H1 (cell line): ENCODE data around the gene MLC1. TPM values are rescaled to one million over a fixed set of nuclear protein-coding genes. Genes with fewer than 3 reads are reported as not detected.

Experiments
- CTCF ChIA-PET: fragments of 300-600 bp; sonication (Branson Sonifier 250); formaldehyde crosslinking; loops from one replicate; lab custom pipeline; 2021; ENCODE audit not compliant: partially characterized antibody; lab: Charles Lee
- POLR2A ChIA-PET: fragments of 300-600 bp; sonication (Branson Sonifier 250); formaldehyde crosslinking; loops from one replicate; lab custom pipeline; 2021; ENCODE audit warnings: inconsistent platforms; ENCODE audit not compliant: partially characterized antibody; lab: Charles Lee
- DNase-seq, 2 experiments: peaks; one replicate each; pipeline versions ENCODE4 v3.0.0 to v3.0.0-alpha.2; 2010 to 2022; ENCODE audit warnings: low spot score in 2 of 2, low read depth in 1 of 2, mixed read lengths in 1 of 2
- FAIRE-seq: peaks from 2 replicates; lab custom pipeline; 2011; peaks lifted over from hg19 to GRCh38; lab: Jason Lieb, UNC
- H2AFZ ChIP-seq: 2 replicates; pipeline ENCODE4 v1.8.1; 2012; ENCODE audit warnings: low read length, inconsistent platforms
- H2AK5ac ChIP-seq: 2 replicates; pipeline ENCODE4 v1.6.1; 2013; ENCODE audit warnings: low read depth, low read length
- H2BK120ac ChIP-seq: replicated peaks from 2 replicates; pipeline ENCODE3; 2013; ENCODE audit warnings: low read depth, low read length, inconsistent platforms
- H2BK12ac ChIP-seq: 2 replicates; pipeline ENCODE4 v1.6.1; 2013; ENCODE audit warnings: low read depth, low read length
- H2BK15ac ChIP-seq: 2 replicates; pipeline ENCODE4 v1.6.1; 2013; ENCODE audit warnings: low read length
- H2BK20ac ChIP-seq: 2 replicates; pipeline ENCODE4 v1.6.1; 2013; ENCODE audit warnings: low read length
- H2BK5ac ChIP-seq: 2 replicates; pipeline ENCODE4 v1.6.1; 2013; ENCODE audit warnings: low read depth, low read length
- H3K14ac ChIP-seq: 2 replicates; pipeline ENCODE4 v1.6.1; 2013; ENCODE audit warnings: inconsistent platforms; ENCODE audit not compliant: insufficient read length
- H3K18ac ChIP-seq: 2 replicates; pipeline ENCODE4 v1.6.1; 2013; ENCODE audit warnings: low read length; ENCODE audit errors: extremely low read depth
- H3K23ac ChIP-seq: 2 replicates; pipeline ENCODE4 v1.6.1; 2013; ENCODE audit warnings: inconsistent platforms; ENCODE audit not compliant: insufficient read length
- H3K23me2 ChIP-seq: 2 replicates; pipeline ENCODE4 v1.6.1; 2013; ENCODE audit warnings: low read depth, low read length
- H3K27ac ChIP-seq: 2 replicates; pipeline ENCODE4 v1.6.1; 2011; ENCODE audit warnings: low read depth, low read length, inconsistent platforms
- H3K27me3 ChIP-seq, 4 experiments: replicated peaks in 1 of 4; 1 replicate in 1 of 4; 2 replicates in 3 of 4; pipeline versions ENCODE4 v1.6.1 to v1.8.1; 2011 to 2013; ENCODE audit warnings: low read length in 3 of 4, mild to moderate bottlenecking in 3 of 4, inconsistent platforms in 2 of 4, mixed read lengths in 2 of 4, moderate library complexity in 1 of 4; ENCODE audit not compliant: control insufficient read depth in 3 of 4, insufficient read depth in 3 of 4; ENCODE audit errors: extremely low read depth in 1 of 4
- H3K36me3 ChIP-seq, 4 experiments: 2 replicates each; pipeline versions ENCODE4 v1.6.1 to v1.8.1; 2011 to 2013; ENCODE audit warnings: mild to moderate bottlenecking in 4 of 4, low read length in 3 of 4, moderate library complexity in 2 of 4, control low read depth in 1 of 4, inconsistent platforms in 1 of 4; ENCODE audit not compliant: insufficient read depth in 4 of 4, control insufficient read depth in 2 of 4
- H3K4ac ChIP-seq: replicated peaks from 2 replicates; pipeline ENCODE3; 2013; ENCODE audit warnings: low read length, low read depth, mixed read lengths, inconsistent platforms; ENCODE audit not compliant: insufficient read length
- H3K4me1 ChIP-seq, 4 experiments: replicated peaks in 1 of 4; 1 replicate in 1 of 4; 2 replicates in 3 of 4; pipeline versions ENCODE4 v1.6.1 to v1.8.1; 2011 to 2013; ENCODE audit warnings: low read length in 3 of 4, inconsistent platforms in 2 of 4, mixed read lengths in 1 of 4; ENCODE audit not compliant: insufficient read depth in 4 of 4, control insufficient read depth in 3 of 4
- H3K4me2 ChIP-seq, 2 experiments: 2 replicates each; pipeline versions ENCODE4 v1.6.1 to v1.8.1; 2011 to 2013; ENCODE audit warnings: low read depth in 2 of 2, low read length in 2 of 2, control low read depth in 1 of 2, inconsistent platforms in 1 of 2, mild to moderate bottlenecking in 1 of 2; ENCODE audit not compliant: insufficient read depth in 1 of 2
- H3K4me3 ChIP-seq, 4 experiments: fragments of 200-600, 300-600 bp in 1 of 4; sonication (generic), shearing (Covaris generic), sonication (Bioruptor Twin) in 1 of 4; 2 replicates each; pipeline versions ENCODE4 v1.5.1 to v1.8.1; 2011 to 2016; ENCODE audit warnings: low read length in 4 of 4, low read depth in 3 of 4, control low read depth in 2 of 4, inconsistent platforms in 2 of 4, mild to moderate bottlenecking in 2 of 4, mixed read lengths in 1 of 4, moderate library complexity in 1 of 4; ENCODE audit not compliant: insufficient read depth in 2 of 4; ENCODE audit errors: extremely low read depth in 1 of 4
- H3K56ac ChIP-seq: replicated peaks from 2 replicates; pipeline ENCODE3; 2013; ENCODE audit warnings: low read depth, mild to moderate bottlenecking, mixed read lengths, low read length, inconsistent platforms; ENCODE audit not compliant: insufficient read length
- H3K79me1 ChIP-seq: 2 replicates; pipeline ENCODE4 v1.6.1; 2013; ENCODE audit warnings: low read depth, low read length, control low read depth
- H3K79me2 ChIP-seq, 2 experiments: 2 replicates each; pipeline versions ENCODE4 v1.6.1 to v1.8.1; 2012 to 2013; ENCODE audit warnings: low read length in 2 of 2, mild to moderate bottlenecking in 2 of 2, inconsistent platforms in 1 of 2; ENCODE audit not compliant: insufficient read depth in 2 of 2, control insufficient read depth in 1 of 2
- H3K9ac ChIP-seq, 4 experiments: replicated peaks in 1 of 4; 1 replicate in 1 of 4; 2 replicates in 3 of 4; pipeline versions ENCODE4 v1.6.1 to v1.8.1; 2011 to 2013; ENCODE audit warnings: low read depth in 3 of 4, low read length in 3 of 4, control low read depth in 2 of 4, mild to moderate bottlenecking in 2 of 4, moderate library complexity in 2 of 4, inconsistent platforms in 1 of 4; ENCODE audit errors: extremely low read depth in 1 of 4
- H3K9me3 ChIP-seq, 2 experiments: 2 replicates each; pipeline versions ENCODE4 v1.6.1 to v1.8.1; 2012 to 2013; ENCODE audit warnings: mild to moderate bottlenecking in 2 of 2, moderate library complexity in 2 of 2, control low read depth in 1 of 2, inconsistent platforms in 1 of 2, low read depth in 1 of 2, low read length in 1 of 2, mixed read lengths in 1 of 2; ENCODE audit not compliant: insufficient read depth in 2 of 2
- H4K20me1 ChIP-seq, 2 experiments: replicated peaks in 1 of 2; 2 replicates each; pipeline versions ENCODE3 to v1.8.1; 2011 to 2013; ENCODE audit warnings: inconsistent platforms in 2 of 2, low read length in 2 of 2, mild to moderate bottlenecking in 1 of 2; ENCODE audit not compliant: insufficient read depth in 2 of 2, control insufficient read depth in 1 of 2
- H4K5ac ChIP-seq: 2 replicates; pipeline ENCODE4 v1.6.1; 2013; ENCODE audit warnings: low read length, low read depth, mixed read lengths, inconsistent platforms; ENCODE audit not compliant: insufficient read length
- H4K8ac ChIP-seq: 2 replicates; pipeline ENCODE4 v1.8.0; 2013; ENCODE audit warnings: mild to moderate bottlenecking, moderate library complexity, low read length, inconsistent platforms; ENCODE audit not compliant: insufficient read depth; ENCODE audit errors: extremely low read depth
- H4K91ac ChIP-seq: replicated peaks from 2 replicates; pipeline ENCODE3; 2013; ENCODE audit warnings: low read length, mixed read lengths, inconsistent platforms; ENCODE audit not compliant: insufficient read length
- JUN ChIP-seq: IDR thresholded peaks from 2 replicates; pipeline ENCODE4 v1.6.1; 2011; ENCODE audit warnings: low read depth, mild to moderate bottlenecking, improper control_type of control experiment, low read length
- MAFK ChIP-seq: IDR thresholded peaks from 2 replicates; pipeline ENCODE4 v1.6.1; 2012; ENCODE audit warnings: low read depth, mild to moderate bottlenecking, improper control_type of control experiment, low read length
- SUZ12 ChIP-seq: fragments of 200-600 bp; sonication (generic); IDR thresholded peaks from 2 replicates; pipeline ENCODE4 v1.6.1; 2012; ENCODE audit warnings: mild to moderate bottlenecking, inconsistent platforms, low read length, moderate library complexity, mixed read lengths
- WGBS, 2 experiments: shearing (Covaris generic) in 1 of 2; methylation state at CpG; one replicate each; pipeline versions ENCODE4 v1.1.6 to v1.1.7; 2013 to 2015; ENCODE audit warnings: low lambda C conversion rate in 2 of 2, mixed read lengths in 2 of 2, inconsistent platforms in 1 of 2, low coverage in 1 of 2, missing lambda C conversion rate in 1 of 2; ENCODE audit not compliant: insufficient replicate concordance in 2 of 2, insufficient coverage in 1 of 2, insufficient read length in 1 of 2; ENCODE audit errors: extremely low coverage in 1 of 2, missing lambda C conversion rate in 1 of 2; 5-methylcytosine and 5-hydroxymethylcytosine counted together
- polyA plus RNA-seq, 7 experiments: library from polyadenylated mRNA; depleted of rRNA in 3 of 7; stranded (reverse) in 5 of 7; unstranded in 2 of 7; fragments of >200 nt in 5 of 7; fragments of 200-250 nt in 2 of 7; gene quantifications; 1 replicate in 5 of 7; 2 replicates in 1 of 7; 4 replicates in 1 of 7; pipeline versions ENCODE4 v1.2.1 to v1.2.3, GENCODE V29; 2011 to 2013; ENCODE audit warnings: missing spikeins in 2 of 7, mixed read lengths in 2 of 7
- total RNA-seq: library from RNA; stranded (reverse); fragmentation: NEBNext Ultra II Directional; extraction: Animal tissue kit (Norgen Biotek cat#: 25700); gene quantifications from 2 replicates; pipeline ENCODE4 v1.2.1, GENCODE V29; 2021

Gene MLC1
- total and polyA plus RNA-seq, 2 of the 8 experiments (the other 6 are each of a cell fraction or from before 2014, with no cell fraction given), result 0.20 TPM; not detected in 1

- Histone ChIP-seq H3K9ac (no peak overlapping the region), H3K23me2 (no peaks in the 10 kb centered on the region), H3K4me3 (no peak overlapping the region), H3K79me2 (no peaks in the 10 kb centered on the region), H3K56ac (no peak overlapping the region), H3K4ac (no peak overlapping the region), H4K5ac (no peak overlapping the region), H3K14ac (no peak overlapping the region), H3K4me2 (no peak overlapping the region), H3K18ac (no peak overlapping the region), H2BK120ac (no peak overlapping the region), H3K23ac (no peak overlapping the region), H3K79me1 (no peaks in the 10 kb centered on the region), H2BK20ac (no peak overlapping the region), H2AK5ac (no peak overlapping the region), H3K36me3 (no peaks in the 10 kb centered on the region; a peak in 1 of 8 replicates), H2BK15ac (no peak overlapping the region), H4K20me1 (peaks cover 0 to 2% of the 10 kb centered on the region in 2 experiments), H2AFZ (no peak overlapping the region), H3K9me3 (peaks cover 0 to 12% of the 10 kb centered on the region in 2 experiments; a peak in 2 of 4 replicates), H2BK5ac (no peak overlapping the region), H2BK12ac (no peak overlapping the region), H3K27me3 (peaks cover 4 to 14% (median 7%) of the 10 kb centered on the region in 4 experiments; a peak in 5 of 7 replicates), H3K4me1 (no peaks in the 10 kb centered on the region; a peak in 1 of 7 replicates), H3K27ac (no peak overlapping the region), H4K8ac (no peak overlapping the region), H4K91ac (no peak overlapping the region)
- ChIA-PET CTCF (no interaction called here), POLR2A (no interaction called here)
- FAIRE-seq, result no peak
- TF ChIP-seq JUN, result no peak
- no peak for TF ChIP-seq MAFK
- TF ChIP-seq SUZ12, result no peak
- no peak for DNase-seq
- 90% methylated on average over 14 of the region's 15 CpGs; no CpG with 5 or more reads in 1 of the 2 experiments for WGBS, 2 experiments
These were observed 64.6 kb downstream of the MLC1 start for GRCh38 chr22:50020606-50021005.
